HUES64 (cell line): Measurements from ENCODE around the gene PDZK1IP1.
"Not testable (repeated sequence)": the region's sequence is repeated elsewhere in the genome, so short reads cannot be mapped to it uniquely, and the experiment has no call there.

Source experiments
- H3K27ac ChIP-seq: 2 replicates; pipeline ENCODE4 v1.7.0; 2013; ENCODE audit warnings: low read depth, low read length, inconsistent platforms
- H3K27me3 ChIP-seq: 2 replicates; pipeline ENCODE4 v1.6.1; 2013; ENCODE audit warnings: mild to moderate bottlenecking, low read length; ENCODE audit not compliant: insufficient read depth
- H3K36me3 ChIP-seq: 2 replicates; pipeline ENCODE4 v1.6.1; 2013; ENCODE audit warnings: mild to moderate bottlenecking, low read length; ENCODE audit not compliant: insufficient read depth
- H3K4me1 ChIP-seq: 2 replicates; pipeline ENCODE4 v1.6.1; 2013; ENCODE audit warnings: mild to moderate bottlenecking, low read length, moderate library complexity; ENCODE audit not compliant: insufficient read depth
- H3K4me3 ChIP-seq: 2 replicates; pipeline ENCODE4 v1.5.1; 2013; ENCODE audit warnings: mild to moderate bottlenecking, low read length, moderate library complexity
- H3K9ac ChIP-seq: 2 replicates; pipeline ENCODE4 v1.6.1; 2013; ENCODE audit warnings: mild to moderate bottlenecking, low read depth, low read length
- H3K9me3 ChIP-seq: 2 replicates; pipeline ENCODE4 v1.6.1; 2013; ENCODE audit warnings: low read depth, low read length; ENCODE audit not compliant: insufficient read depth
- WGBS: fragments of 150-250, 120-280 bp; methylation state at CpG from one replicate; pipeline ENCODE4 v1.1.7; 2013; ENCODE audit warnings: missing lambda C conversion rate; 5-methylcytosine and 5-hydroxymethylcytosine counted together

Gene PDZK1IP1

DNA sequence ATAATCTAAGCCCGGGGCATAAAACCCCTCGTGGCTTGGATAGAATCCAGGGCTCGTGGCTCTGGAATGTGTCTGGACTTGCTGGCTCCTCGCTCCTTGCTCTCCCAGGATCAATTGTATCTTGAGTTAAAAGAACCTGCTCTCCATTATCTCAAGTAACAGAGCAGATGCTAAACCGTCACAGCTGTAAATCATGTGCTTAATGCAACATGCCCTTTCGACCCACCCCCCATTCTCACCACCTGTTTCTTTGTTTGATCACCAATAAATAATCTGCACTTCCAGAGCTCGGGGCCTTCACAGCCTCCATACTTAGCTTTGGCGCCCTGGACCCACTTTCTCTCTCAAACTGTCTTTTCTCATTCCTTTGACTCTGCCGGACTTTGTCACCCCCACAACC lies 40.7 kb downstream of the PDZK1IP1 start:
- H3K27ac ChIP-seq, H3K36me3 ChIP-seq, H3K4me1 ChIP-seq, H3K9me3 ChIP-seq, H3K9ac ChIP-seq, H3K4me3 ChIP-seq, H3K27me3 ChIP-seq: not testable (repeated sequence)
- WGBS, result 81% methylated on average over 9 of the region's 9 CpGs

GRCh38 chr1:47147047-47147785 lies 42.6 kb downstream of the PDZK1IP1 start:
- H3K27ac ChIP-seq, result no peak overlapping the region
- no peaks in the 10 kb centered on the region for H3K9me3 ChIP-seq
- no peak overlapping the region for H3K9ac ChIP-seq
- no peak overlapping the region for H3K4me3 ChIP-seq
- no peaks in the 10 kb centered on the region for H3K36me3 ChIP-seq
- H3K4me1 ChIP-seq, result no peaks in the 10 kb centered on the region
- no peaks in the 10 kb centered on the region for H3K27me3 ChIP-seq
- WGBS, result 80% methylated on average over 6 of the region's 6 CpGs

DNA sequence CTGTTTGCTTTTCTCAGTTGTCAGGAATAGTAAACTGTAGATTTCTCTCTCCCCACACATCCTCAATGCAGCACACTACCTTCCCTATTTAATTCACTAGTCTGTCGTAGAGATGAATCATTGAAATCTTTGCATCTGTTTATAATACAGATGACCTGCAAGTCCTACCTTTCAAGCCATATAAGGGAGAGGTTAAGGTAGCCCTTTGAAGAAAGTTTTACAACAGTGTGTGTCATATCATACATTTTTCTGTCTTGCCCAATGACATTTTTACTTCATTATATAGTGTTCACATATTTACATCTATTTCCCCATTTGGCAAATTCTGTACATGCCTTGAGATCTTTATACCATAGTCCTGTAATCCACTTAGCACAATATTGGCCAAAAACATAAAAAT lies 43.3 kb downstream of the PDZK1IP1 start:
- H3K9ac ChIP-seq, H3K27ac ChIP-seq, H3K36me3 ChIP-seq, H3K4me3 ChIP-seq, H3K27me3 ChIP-seq, H3K9me3 ChIP-seq, H3K4me1 ChIP-seq: not testable (repeated sequence)
- WGBS, result no CpG with 5 or more reads among the region's 1 CpG

- H3K4me3 ChIP-seq, H3K9me3 ChIP-seq, H3K4me1 ChIP-seq, H3K36me3 ChIP-seq, H3K9ac ChIP-seq, H3K27ac ChIP-seq, H3K27me3 ChIP-seq: not testable (repeated sequence)
- 69% methylated on average over 6 of the region's 6 CpGs for WGBS
These were observed 46.2 kb downstream of the PDZK1IP1 start for GRCh38 chr1:47143654-47144053.

GRCh38 chr1:47140358-47140757 lies 49.5 kb downstream of the PDZK1IP1 start:
- WGBS, result 91% methylated on average over 3 of the region's 3 CpGs
- H3K27ac ChIP-seq, H3K27me3 ChIP-seq, H3K9me3 ChIP-seq, H3K4me3 ChIP-seq, H3K9ac ChIP-seq, H3K36me3 ChIP-seq, H3K4me1 ChIP-seq: not testable (repeated sequence)

- 91% methylated on average over 5 of the region's 5 CpGs for WGBS
- no peak overlapping the region for H3K4me3 ChIP-seq
- H3K4me1 ChIP-seq, result no peaks in the 10 kb centered on the region
These were observed 51.8 kb downstream of the PDZK1IP1 start for GRCh38 chr1:47137925-47138615.

DNA sequence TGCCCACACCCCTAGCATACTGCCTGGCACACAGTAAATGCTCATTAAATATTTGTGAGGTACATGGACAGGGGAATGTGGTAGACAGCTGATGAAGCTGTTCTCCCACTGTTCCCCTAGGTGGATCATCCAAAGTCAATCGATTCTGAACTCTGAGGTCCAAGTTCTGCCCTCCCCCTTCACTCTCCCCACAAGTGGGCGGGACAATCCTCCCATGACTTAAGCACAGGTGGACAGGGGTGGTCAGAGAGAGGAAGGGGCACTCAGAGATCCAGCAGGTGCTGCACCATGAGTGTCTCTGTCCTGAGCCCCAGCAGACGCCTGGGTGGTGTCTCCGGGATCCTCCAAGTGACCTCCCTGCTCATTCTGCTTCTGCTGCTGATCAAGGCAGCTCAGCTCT lies 52.6 kb downstream of the PDZK1IP1 start, which contains the start of gene CYP4A22:
TSS of gene CYP4A22 (plus strand) at position 244 of the 400 bp plus-strand sequence. CDS start at position 289, 45 bp downstream.
- Histone ChIP-seq H3K4me1 (no peaks in the 10 kb centered on the region), H3K27me3 (no peaks in the 10 kb centered on the region), H3K9ac (no peak within 1 kb of the TSS), H3K4me3 (no peak within 1 kb of the TSS), H3K27ac (no peak within 1 kb of the TSS), H3K9me3 (no peaks in the 10 kb centered on the region), H3K36me3 (no peaks in the 10 kb centered on the region)
- WGBS, result 92% methylated on average over 4 of the region's 4 CpGs

More at GRCh38 chr1:47137925-47138615, 51.8 kb downstream of the PDZK1IP1 start:
- no peak overlapping the region for H3K27ac ChIP-seq
- no peaks in the 10 kb centered on the region for H3K36me3 ChIP-seq
- no peaks in the 10 kb centered on the region for H3K27me3 ChIP-seq
- no peaks in the 10 kb centered on the region for H3K9me3 ChIP-seq
- H3K9ac ChIP-seq, result no peak overlapping the region
